Measurements from ENCODE around the gene CEP112.
A peak's percentile ranks its signal among the peaks of the same experiment; 100 is the strongest.
"Not testable (repeated sequence)": the region's sequence is repeated elsewhere in the genome, so short reads cannot be mapped to it uniquely, and the experiment has no call there.

CEP112 gene

DNA sequence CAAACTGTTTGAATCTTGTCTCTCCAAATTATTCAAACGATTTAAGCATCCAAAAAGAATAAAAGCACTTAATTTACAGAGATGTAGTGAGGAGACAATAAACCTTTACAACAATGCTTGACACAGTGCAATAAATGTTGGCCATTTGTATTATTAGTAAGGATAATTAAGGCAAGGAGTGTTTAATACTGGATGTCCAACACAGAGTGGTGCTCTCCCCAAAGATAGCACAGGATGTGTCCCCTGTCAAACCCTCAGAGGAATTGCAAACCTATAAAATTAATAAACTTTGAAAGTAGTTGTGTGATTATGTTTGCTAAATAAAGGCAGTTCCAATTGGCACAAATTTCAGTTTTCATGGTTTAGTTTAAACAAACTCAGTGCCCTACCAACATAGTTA, 377.5 kb downstream of the CEP112 start:
- no peak for DNase-seq

DNA sequence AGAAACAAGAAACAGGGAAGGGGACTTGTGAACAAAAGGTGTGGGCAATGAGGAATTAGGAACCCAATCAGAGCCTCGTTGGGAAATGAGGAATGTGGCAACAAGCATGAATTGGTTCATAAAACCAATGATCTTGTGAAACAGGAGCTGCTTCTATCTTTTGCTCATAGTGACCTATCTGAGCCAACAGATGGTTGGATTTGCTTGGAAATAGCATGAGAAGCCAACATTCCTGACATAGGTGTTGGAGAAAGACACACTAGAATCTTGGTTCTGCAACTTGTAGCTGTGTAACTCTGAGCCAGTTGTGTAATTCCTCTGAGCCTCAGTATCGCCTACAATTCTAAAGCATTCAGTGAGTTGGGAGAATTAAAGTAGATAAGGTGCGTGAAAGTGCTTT, 378.6 kb downstream of the CEP112 start:
- DNase-seq: no peak

DNA sequence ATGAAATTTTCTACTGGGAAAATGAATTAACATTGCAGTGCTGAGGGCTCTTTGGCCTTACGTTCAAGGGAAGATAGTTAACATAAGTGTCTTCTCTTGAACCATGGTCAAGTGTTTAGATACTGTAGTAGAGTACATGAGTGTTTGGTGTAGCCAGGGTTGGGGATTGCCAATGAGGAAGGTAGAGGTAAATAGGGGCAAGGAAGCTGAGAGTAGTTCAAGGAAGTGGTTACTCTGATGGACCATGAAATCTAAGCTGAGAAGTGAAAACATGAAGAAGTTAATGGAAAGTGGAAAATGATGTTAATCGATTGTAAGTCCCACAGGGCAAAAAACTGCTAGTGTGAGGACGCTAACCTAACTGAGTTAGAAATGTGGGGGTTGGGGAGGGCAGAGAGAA, 380.9 kb downstream of the CEP112 start:
- no peak for DNase-seq

DNA sequence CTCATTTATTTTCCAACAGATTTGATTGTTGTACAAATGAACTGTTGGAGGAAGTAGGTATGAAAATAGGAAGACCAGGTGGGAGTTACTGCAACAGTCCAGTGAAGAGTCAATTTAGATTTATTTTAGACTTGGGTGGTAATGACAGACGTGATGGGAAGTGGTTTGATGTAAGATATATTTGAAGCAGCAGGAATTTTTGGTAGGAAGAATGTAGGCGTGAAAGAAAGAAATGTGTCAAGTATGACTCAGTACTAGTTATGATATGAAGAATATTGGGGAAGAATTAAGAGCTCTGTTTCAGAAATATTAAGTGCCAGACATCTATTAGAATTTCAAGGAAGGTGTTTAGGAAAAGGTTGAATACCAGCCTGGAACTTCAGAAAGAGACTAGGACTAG, 382.6 kb downstream of the CEP112 start:
- no peak for DNase-seq

DNA sequence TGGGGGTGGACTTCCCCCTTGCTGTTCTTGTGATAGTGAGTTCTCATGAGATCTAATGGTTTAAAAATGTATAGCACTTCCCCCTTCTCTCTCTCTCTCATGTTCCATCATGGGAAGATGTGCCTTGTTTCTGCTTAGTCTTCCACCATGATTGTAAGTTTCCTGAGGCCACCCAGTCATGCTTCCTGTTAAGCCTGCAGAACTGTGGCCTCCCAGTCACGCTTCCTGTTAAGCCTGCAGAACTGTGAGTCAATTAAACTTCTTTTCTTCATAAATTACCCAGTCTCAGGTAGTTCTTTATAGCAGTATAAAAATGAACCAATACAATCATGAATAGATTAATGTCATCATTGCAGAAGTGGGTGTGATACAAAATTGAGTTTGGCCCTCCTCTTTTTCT, 383.4 kb downstream of the CEP112 start:
- not testable (repeated sequence) for DNase-seq

DNA sequence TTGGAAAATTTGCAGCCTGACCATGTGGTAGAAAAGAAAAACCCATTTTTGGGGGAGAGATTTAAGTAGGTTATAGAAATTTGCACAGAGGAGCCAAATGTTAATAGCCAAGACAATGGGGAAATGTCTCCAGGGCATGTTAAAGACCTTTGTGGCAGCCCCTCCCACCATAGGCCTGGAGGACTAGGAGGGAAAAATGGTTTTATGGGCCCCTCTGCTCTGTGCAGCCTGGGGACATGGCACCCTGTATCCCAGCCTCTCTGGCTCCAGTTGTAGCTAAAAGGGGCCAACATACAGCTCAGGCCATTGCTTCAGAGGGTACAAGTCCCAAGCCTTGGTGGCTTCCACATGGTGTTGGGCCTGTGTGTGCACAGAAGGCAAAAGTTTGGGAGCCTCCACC, 384.6 kb downstream of the CEP112 start:
- no peak for DNase-seq

DNA sequence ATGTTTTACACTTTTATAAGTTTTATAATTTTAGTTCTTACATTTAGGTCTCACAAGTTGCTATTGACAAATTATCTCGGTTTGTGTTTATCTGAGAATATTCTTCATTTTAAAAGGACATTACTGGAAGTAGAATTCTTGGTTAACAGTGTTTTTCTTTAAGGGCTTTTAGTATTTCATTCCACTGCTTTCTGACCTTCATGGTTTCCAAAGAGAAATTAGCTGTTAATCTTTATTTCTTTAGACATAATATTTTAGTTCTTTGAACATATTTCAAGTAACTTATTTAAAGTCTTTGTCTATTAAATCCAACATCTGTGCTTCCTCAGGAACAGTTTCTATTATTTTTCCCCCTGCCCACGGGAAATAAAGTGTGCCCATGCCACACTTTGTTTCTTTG, 390.4 kb downstream of the CEP112 start:
- DNase-seq: no peak

DNA sequence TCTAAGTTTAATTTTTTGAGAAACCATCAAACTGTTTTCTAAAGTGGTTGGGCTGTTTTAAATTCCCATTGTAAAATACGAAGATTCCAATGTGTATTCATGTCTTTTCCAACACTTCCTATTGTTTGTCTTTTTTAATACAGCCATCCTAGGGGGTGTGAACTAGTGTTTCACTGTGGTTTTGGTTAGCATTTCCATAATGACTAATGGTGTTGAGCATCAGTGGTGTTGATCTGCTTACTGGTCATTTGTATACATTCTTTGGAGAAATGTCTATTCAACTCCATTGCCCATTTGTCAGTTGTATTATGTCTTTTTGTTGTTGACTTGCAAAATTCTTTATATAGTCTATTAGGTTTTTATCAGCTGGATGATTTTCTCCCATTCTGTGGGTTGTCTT, 391.3 kb downstream of the CEP112 start:
- DNase-seq: no peak

DNA sequence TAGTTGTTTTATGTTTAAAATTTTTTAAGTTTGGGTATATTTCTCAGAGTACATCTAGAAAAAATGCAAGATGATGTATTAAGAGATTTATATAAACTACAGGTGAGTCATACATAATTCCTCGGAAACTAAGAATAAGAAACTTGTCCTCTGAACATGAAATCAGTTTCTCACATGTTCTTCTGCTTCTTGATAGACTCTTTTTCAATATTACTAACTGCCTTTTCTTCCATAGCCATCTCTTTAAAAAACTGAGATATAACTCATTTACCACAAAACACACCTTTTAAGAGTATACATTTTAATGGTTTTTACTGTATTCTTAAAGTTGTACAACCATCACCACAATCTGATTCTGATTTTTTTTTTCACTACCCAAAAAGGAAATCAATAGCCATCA, 392.1 kb downstream of the CEP112 start:
- no peak for DNase-seq

DNA sequence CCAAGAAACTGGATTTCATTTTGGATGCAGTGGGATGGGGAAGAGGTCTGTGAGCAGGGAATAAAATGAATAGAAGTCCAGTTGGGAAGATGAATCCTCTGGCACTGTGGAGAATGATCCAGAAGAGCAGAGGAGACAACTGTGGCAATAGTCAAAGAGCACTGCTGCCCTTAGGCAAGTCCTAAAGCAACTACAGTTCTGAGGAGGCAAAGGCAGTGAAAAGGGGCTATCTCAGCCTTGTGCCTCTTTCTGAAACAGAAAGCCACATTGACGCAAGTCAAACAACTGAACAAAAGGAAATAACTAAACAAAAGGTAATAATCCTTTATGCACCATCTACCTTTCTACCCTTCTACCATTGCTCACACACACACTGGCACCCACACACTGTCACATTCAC, 392.5 kb downstream of the CEP112 start:
- no peak for DNase-seq

DNA sequence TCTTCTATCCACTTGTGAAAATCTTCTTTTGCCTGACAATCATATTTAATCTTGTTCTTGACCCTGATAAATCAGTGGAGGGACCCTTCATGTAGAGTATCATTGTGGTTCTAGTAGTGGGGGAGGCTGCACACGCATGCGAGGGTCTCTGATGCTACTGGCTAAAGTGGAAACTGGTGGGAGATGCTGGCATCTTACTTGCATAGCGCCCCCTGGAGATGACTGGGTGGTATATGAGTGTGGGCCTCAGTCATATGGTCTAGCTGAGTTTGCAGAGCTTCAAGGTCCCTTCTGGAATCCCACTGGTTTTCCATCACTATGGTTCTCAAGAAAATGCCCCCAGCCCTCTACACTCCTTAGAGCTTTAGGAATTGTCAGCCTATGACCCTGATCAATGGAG, 394.1 kb downstream of the CEP112 start:
- DNase-seq: no peak

DNA sequence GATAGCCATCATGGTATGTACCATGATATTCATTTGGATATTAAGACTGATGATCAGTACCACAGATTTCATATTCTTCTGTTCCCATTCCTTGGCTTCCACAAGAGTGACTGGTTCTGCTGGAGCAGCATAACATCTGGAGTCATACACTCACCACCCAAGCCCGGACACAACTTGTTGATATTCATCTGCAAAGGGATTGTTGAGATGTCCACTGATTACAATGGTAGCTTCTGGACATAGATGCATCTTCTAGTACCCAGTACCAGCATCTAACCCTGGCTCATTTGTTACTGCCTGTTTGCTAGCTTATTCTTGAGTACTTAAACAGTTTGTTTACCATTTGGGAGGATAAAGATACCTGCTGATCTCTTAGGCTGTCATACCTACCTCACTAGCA, 394.8 kb downstream of the CEP112 start:
- DNase-seq: no peak

DNA sequence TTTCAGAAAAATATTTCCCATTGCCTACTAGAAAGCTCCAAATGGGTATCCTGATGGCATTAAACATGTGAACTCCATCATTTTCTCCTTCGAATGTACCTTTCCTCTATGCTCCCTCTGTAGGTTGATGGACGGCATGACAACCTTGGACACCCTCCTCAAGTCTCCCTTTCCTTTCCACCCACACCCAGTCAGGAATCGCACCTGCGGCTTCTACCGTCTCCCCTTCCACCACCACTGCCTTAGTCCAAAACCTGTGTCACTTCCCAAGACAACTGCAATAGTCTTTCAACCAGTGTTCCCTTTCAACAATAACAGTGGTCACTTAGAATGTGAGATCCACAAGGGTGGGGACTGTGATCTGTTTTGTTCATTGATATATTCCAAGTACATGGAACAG, 397.4 kb downstream of the CEP112 start:
- peak; percentile 2 to 14 for DNase-seq

DNA sequence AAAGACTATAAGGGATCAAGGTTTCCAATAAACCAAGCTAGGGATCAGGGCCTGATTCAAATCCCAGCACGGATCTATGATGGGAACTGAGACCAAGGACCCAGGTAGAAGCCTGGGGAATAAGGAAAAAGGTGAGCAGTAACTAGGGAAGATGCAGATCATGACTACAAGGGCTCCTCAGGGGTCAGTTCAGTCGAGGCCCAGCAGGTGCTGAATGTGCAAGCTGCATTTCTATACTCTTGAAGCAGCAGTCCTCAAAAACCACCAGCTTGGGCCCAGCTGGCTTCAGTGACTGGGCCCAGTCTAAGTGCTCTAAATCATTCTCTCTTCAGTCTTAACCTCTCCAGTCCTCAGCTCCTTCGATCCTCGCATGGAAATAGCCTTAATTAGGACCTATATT, 401.7 kb downstream of the CEP112 start:
- no peak for DNase-seq

DNA sequence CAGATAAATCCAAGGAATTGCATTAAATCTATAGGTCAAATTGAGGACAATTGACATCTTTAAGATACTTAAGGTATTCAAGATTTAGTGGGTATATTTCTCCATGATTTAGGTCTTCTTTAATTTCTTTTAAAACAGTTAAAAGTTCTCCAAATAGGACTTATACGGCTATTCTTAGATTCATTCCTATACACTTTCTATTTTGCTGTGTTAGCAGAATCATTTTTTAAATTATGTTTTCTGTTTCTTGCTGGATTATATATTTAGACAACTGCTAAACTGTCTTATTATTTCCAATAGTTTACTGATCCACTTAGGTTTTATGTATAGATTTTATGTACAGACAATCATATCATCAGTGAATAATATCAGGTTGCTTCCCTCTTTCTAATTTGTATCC, 404.4 kb downstream of the CEP112 start:
- no peak for DNase-seq

DNA sequence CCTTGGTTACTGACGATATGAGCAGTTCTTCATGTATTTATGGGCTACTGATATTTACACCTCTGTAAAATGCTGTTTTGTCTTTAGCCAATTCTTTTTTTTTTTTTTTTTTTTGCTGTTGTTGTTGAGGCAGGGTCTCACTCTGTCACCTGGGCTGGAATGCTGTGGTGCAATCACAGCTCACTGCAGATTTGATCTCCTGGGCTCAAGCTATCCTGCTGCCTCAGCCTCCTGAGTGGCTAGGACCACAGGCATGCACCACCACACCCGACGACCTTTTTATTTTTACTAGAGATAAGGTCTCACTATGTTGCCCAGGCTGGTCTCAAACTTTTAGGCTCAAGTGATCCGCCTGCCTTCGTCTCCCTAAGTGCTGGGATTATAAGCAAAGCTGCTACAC, 405.5 kb downstream of the CEP112 start:
- no peak for DNase-seq

DNA sequence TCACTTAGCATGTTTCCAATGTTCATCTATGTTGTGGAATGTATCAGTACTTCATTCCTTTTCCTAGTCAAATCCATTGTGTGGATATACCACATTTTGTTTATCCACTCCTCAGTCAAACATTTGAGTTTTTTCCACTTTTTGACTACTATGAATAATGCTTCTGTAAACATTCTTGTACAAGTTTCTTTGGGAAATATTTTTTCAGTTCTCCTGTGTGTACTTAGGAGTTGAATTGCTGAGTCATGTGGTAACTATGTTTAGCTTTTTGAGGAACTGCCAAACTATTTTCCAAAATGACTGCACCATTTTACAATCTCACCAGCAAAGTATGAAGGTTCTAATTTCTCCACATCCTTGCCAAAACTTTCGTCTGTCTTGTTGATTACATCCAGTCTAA, 406.8 kb downstream of the CEP112 start:
- no peak for DNase-seq

DNA sequence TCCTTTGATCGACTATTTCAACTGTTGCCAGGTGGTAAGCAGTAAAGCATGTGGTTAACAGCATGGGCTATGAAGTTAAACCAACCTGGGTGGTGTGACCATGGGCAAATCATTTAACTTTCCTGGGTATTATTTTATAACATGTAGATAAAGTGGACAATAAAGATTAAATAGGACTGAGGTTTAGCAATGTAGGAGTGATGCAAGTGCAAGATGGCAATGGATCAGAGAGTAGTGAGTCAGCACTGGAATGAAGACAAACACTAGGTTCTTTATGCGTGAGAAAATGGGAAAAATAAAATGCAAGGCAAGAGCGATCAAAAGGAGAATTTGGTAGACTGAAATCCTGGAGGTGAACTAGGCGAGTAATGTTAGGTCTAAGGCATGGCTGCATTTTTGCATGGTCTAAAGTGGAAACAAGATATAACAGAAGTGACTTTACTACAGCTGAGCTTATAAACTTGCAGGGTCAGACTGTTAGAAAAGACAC, 408.0 kb downstream of the CEP112 start:
- DNase-seq: no peak

DNA sequence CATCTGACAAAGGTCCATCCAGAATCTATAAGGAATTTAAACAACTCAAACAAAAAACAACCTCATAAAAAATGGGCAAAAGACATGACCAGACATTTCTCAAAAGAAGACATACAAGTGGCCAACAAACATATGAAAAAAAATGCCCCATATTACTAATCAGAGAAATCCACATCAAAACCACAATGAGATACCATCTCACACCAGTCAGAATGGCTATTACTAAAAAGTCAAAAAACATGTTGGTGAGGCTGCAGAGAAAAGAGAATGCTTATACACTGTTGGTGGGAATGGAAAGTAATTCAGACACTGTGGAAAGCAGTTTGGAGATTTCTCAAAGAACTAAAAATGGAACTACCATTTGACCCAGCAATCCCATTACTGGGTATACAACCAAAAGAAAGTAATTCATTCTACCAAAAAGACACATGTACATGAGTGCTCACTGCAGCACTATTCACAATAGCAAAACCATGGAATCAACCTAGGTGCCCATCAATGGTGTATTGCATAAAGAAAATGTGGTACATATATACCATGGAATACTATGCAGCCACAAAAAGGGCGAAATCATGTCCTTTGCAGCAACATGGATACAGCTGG, 409.7 kb downstream of the CEP112 start:
- DNase-seq: not testable (repeated sequence)

DNA sequence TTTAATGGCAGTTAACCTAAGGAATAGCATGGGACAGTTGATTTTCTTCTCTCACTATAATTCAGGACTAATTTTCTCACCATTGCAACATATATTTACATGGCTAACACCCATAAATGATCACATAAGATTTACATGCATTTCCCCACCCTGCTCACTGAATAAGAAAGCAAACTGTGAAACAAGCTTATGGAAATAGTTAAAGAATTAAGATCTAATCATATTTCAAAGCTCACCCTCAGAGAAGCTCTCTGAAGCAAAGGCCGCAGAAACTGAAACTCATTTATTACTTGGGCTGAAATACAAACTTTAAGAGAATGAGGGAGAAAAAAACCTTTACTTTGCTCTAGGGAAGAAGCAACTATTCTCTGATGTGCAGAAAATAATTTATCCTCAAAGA, 411.8 kb downstream of the CEP112 start:
- no peak for DNase-seq

DNA sequence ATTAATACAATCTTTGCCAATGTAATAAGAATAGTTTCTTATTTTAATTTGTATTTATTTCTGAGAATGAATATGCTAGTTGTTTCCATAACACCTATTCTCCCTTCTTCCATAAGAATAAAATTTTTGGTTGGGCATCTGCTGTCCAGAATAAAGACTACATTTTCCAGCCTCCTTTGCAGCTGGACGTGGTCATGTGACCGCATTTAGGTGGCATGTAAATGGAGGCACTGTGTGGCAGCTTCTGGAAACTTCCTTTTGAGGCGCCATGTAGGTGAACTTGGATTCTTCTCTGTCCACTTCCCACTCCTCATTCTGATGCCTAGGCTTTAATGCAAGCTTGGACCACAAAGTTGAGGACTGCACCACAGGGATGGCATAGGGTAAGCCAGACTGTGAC, 415.0 kb downstream of the CEP112 start:
- no peak for DNase-seq

DNA sequence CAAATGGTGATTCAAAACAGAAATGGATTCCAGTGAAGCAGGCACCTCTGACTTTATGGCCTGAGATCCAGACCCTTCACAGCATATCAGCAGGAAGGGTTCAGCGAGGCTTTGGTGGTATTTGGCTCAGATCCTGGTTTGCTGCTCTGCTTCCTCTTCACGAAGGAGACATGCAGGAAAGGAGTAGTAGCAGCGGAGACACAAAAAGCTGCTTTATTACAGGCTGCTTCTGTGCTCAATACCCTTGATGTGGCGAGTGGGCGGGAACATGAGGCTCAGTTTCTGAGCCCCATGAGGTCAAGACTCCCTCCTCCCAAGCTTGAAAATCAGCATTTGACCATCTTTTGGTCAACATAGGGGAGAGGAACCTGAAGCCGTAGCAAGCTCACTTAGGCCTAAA, 417.1 kb downstream of the CEP112 start:
- DNase-seq: no peak

DNA sequence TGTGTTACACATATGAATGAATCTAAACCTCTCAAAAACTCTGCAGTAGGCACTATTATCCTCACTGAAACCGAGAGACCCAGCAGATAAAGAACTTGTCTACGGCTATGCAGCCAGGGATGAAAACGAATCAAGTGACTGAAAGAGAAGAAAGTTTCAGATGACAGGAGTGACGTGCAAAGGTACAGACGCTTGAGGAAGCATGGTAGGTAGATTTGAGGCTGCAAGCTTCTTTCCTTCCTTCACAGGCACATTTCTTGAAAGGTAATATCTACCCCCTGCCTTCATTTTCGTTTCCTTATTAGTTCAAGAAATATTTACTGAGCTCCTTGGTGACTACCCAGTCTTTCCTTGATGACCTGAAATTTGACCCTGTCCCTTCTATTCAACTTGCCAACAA, 418.9 kb downstream of the CEP112 start:
- DNase-seq: no peak

DNA sequence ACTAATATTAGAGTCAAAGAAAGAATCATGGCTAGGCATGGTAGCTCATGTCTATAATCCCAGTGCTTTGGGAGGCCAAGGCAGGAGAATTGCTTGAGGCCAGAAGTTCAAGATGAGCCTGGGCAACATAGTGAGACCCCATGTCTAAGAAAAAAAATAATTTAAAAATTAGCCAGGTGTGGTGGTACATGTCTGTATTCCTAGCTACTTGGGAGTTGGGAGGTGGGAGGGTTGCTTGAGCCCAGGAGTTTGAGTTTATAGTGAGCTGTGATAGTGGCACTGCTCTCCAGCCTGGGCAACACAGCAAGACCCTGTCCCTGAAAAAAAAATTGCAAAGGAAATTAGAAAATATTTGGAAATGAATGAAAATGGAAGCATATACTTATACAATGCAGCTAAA, 420.2 kb downstream of the CEP112 start:
- no peak for DNase-seq

DNA sequence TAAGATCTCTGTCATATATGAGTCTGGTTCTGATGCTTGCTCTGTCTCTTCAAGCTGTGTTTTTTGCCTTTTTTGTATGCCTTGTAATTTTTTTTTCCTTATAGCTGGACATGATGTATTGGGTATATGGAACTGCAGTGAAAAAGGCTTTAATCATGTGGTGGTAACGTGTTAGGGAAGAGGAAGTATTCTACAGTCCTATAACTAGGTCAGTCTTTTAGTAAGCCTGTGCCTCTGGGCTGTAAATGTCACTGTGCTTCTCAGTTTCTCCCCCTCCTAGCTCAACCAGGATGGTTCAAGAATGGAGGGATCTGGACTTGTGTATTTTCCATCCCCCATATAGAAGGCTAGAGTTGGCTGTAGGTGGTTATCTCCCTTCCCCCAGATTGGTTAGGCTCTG, 428.1 kb downstream of the CEP112 start:
- no peak for DNase-seq

DNA sequence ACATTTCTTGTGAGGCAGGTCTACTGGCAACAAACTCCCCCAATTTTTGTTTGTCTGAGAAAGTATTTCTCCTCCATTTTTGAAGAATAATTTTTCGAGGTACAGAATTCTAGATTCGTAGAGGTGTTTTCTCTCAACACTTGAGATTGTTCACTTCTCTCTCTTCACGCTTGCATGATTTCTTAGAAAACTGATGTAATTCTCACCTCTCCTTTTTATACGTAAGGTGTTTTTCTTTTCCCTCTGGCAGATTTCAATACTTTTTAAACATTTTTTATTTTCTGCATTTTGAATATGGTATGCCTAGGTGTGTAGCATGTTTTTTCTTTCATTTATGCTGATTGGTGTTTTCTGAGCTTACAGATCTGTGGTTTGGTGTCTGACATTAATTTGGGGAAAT, 429.0 kb downstream of the CEP112 start:
- no peak for DNase-seq

All from SHP77 (cell line).